Upper lobe of left lung (tissue), 6 donors: ENCODE measurements around the gene CR1L. TPM values are rescaled to one million over a fixed set of nuclear protein-coding genes. Genes with fewer than 3 reads are reported as not detected.
A peak's percentile ranks its signal among the peaks of the same experiment; 100 is the strongest.
"Not testable (repeated sequence)": the region's sequence is repeated elsewhere in the genome, so short reads cannot be mapped to it uniquely, and the experiment has no call there.

Source experiments
- ATAC-seq, 2 donors: fragments of 200-7000 bp; cut with Tn5 transposase; one replicate each; pipeline ENCODE4 v1.9.1; 2022; ENCODE audit warnings: mild to moderate bottlenecking in 2 of 2, moderate library complexity in 2 of 2; ENCODE audit not compliant: low FRiP score in 2 of 2
- DNase-seq, 2 donors: peaks; one replicate each; pipeline ENCODE4 v3.0.0-alpha.2; 2019 to 2020
- H3K27ac ChIP-seq, 4 donors: fragments of 200-600 bp; sonication (generic); one replicate each; pipeline ENCODE4 v1.5.1; 2016 to 2019
- H3K27me3 ChIP-seq, 4 donors: fragments of 200-600 bp; sonication (generic); one replicate each; pipeline ENCODE4 v1.5.1; 2017 to 2019
- H3K36me3 ChIP-seq, 4 donors: fragments of 200-600 bp; sonication (generic); one replicate each; pipeline ENCODE4 v1.5.1; 2016 to 2019
- H3K4me1 ChIP-seq, 4 donors: fragments of 200-600 bp; sonication (generic); one replicate each; pipeline ENCODE4 v1.5.1; 2018 to 2019
- H3K4me3 ChIP-seq, 4 donors: fragments of 200-600 bp; sonication (generic); one replicate each; pipeline ENCODE4 v1.5.1; 2017 to 2019; ENCODE audit warnings: mild to moderate bottlenecking in 2 of 4, moderate library complexity in 1 of 4
- H3K9me3 ChIP-seq, 4 donors: fragments of 200-600 bp; sonication (generic); one replicate each; pipeline ENCODE4 v1.5.1; 2018 to 2019
- EP300 ChIP-seq, 4 donors: sonication (generic); formaldehyde crosslinking; IDR thresholded peaks; one replicate each; pipeline ENCODE4 v1.5.1; 2017; ENCODE audit warnings: antibody characterized with exemption in 4 of 4, control low read depth in 2 of 4
- POLR2A ChIP-seq, 4 donors: fragments of 450-650 bp; IDR thresholded peaks; one replicate each; pipeline ENCODE4 v1.5.1; 2016 to 2017; ENCODE audit warnings: antibody characterized with exemption in 4 of 4, mild to moderate bottlenecking in 2 of 4
- POLR2AphosphoS5 ChIP-seq, 2 donors: sonication (generic); formaldehyde crosslinking; IDR thresholded peaks; one replicate each; pipeline ENCODE4 v1.5.1; 2017; ENCODE audit warnings: antibody characterized with exemption in 2 of 2
- WGBS, 2 donors: methylation state at CpG; one replicate each; pipeline ENCODE4 v1.1.5; 2017 to 2018; 5-methylcytosine and 5-hydroxymethylcytosine counted together
- total RNA-seq, 6 donors: library from RNA; depleted of rRNA in 4 of 6; stranded (reverse); fragments of >200 nt in 4 of 6; gene quantifications; one replicate each; pipeline versions ENCODE4 v1.1.0 to v1.2.1, GENCODE V29; 2016 to 2021
- TF ChIP-seq, protein P1 (sequence below), 6 experiments: fragments of 450-650 bp in 4 of 6; fragments of 200-600 bp in 2 of 6; sonication (generic) in 2 of 6; IDR thresholded peaks; one replicate each; pipeline ENCODE4 v1.5.1; 2016 to 2019; ENCODE audit warnings: antibody characterized with exemption in 6 of 6
- donor health status: DM: no; HTN: no; CAD: no; lungs with moderate emphysema.
- donor health status: DM: no; HTN: yes; CAD: no; lungs with severe emphysema.

Gene CR1L
- total RNA-seq, 6 donors from 2014 or later = 0.30 to 1.0 TPM; not detected in 4

GRCh38 chr1:207672522-207673130 lies 27.7 kb downstream of the CR1L start:
- WGBS, 2 donors = 31 to 32% methylated on average over 5 of the region's 5 CpGs
- no peak for TF ChIP-seq POLR2A (IDR thresholded peaks at IDR 0.05)
- TF ChIP-seq, protein P1, sequence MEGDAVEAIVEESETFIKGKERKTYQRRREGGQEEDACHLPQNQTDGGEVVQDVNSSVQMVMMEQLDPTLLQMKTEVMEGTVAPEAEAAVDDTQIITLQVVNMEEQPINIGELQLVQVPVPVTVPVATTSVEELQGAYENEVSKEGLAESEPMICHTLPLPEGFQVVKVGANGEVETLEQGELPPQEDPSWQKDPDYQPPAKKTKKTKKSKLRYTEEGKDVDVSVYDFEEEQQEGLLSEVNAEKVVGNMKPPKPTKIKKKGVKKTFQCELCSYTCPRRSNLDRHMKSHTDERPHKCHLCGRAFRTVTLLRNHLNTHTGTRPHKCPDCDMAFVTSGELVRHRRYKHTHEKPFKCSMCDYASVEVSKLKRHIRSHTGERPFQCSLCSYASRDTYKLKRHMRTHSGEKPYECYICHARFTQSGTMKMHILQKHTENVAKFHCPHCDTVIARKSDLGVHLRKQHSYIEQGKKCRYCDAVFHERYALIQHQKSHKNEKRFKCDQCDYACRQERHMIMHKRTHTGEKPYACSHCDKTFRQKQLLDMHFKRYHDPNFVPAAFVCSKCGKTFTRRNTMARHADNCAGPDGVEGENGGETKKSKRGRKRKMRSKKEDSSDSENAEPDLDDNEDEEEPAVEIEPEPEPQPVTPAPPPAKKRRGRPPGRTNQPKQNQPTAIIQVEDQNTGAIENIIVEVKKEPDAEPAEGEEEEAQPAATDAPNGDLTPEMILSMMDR (IDR thresholded peaks at IDR 0.05) = peak in 5 of 6 experiments; percentile 9 to 36 (median 30)
- no peak overlapping the region for H3K4me3 ChIP-seq
- H3K27me3 ChIP-seq = peaks cover 0 to 15% (median 7%) of the 10 kb centered on the region in 4 donors
- DNase-seq = peak in 1 of 2 donors; percentile 32
- H3K9me3 ChIP-seq = no peaks in the 10 kb centered on the region
- ATAC-seq = peak in 1 of 2 donors; percentile 53
- H3K27ac ChIP-seq = no peak overlapping the region
- peaks cover 6 to 10% (median 6%) of the 10 kb centered on the region in 4 donors for H3K4me1 ChIP-seq
- H3K36me3 ChIP-seq = no peaks in the 10 kb centered on the region

- WGBS, 2 donors = 65 to 79% methylated on average over 6 of the region's 6 CpGs
- H3K4me3 ChIP-seq = no peak overlapping the region
- H3K27me3 ChIP-seq = peaks cover 0 to 15% (median 7%) of the 10 kb centered on the region in 4 donors
- DNase-seq (no peak), ATAC-seq (no peak)
- no peaks in the 10 kb centered on the region for H3K9me3 ChIP-seq
- peaks cover 6 to 10% (median 6%) of the 10 kb centered on the region in 4 donors for H3K4me1 ChIP-seq
- no peaks in the 10 kb centered on the region for H3K36me3 ChIP-seq
- no peak overlapping the region for H3K27ac ChIP-seq
- TF ChIP-seq, protein P1 (IDR thresholded peaks at IDR 0.05) = no peak
- TF ChIP-seq POLR2AphosphoS5 (IDR thresholded peaks at IDR 0.05) (no peak), POLR2A (IDR thresholded peaks at IDR 0.05) (no peak), EP300 (IDR thresholded peaks at IDR 0.05) (no peak)
Observed at GRCh38 chr1:207673399-207673798, 28.5 kb downstream of the CR1L start.

DNA sequence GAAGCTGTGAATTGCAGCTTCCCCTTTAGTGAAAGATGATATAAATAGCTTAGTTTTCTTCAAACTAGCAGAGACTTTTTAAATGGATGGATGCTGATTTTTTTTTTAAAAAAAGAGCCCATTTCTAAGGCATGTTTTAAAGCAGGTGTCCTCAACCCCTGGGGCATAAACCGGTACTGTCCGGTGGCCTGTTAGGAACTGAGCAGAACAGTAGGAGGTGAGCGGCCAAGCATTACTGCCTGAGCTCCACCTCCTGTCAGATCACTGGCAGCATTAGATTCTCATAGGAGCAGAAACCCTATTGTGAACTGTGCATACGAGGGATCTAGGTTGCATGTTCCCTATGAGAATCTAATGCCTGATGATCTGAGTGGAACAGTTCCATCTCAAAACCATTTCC lies 31.2 kb downstream of the CR1L start:
- Histone ChIP-seq H3K27ac (no peak overlapping the region), H3K4me1 (no peaks in the 10 kb centered on the region), H3K4me3 (no peak overlapping the region), H3K36me3 (no peaks in the 10 kb centered on the region), H3K27me3 (no peaks in the 10 kb centered on the region), H3K9me3 (no peaks in the 10 kb centered on the region)
- no peak for DNase-seq
- TF ChIP-seq POLR2AphosphoS5 (IDR thresholded peaks at IDR 0.05) = no peak
- no peak for TF ChIP-seq EP300 (IDR thresholded peaks at IDR 0.05)
- TF ChIP-seq, protein P1 (IDR thresholded peaks at IDR 0.05) = no peak
- no peak for TF ChIP-seq POLR2A (IDR thresholded peaks at IDR 0.05)
- ATAC-seq = no peak
- WGBS, 2 donors = 88 to 92% methylated on average over 4 of the region's 4 CpGs

- ATAC-seq, H3K9me3 ChIP-seq, H3K27me3 ChIP-seq, H3K27ac ChIP-seq, DNase-seq, H3K4me1 ChIP-seq, H3K36me3 ChIP-seq, H3K4me3 ChIP-seq: not testable (repeated sequence)
- 63 to 75% methylated on average over 6 of the region's 6 CpGs for WGBS, 2 donors
Observed at GRCh38 chr1:207680590-207681388, 35.9 kb downstream of the CR1L start.

GRCh38 chr1:207682872-207683434 lies 38.0 kb downstream of the CR1L start:
- not testable (repeated sequence) for H3K27me3 ChIP-seq, H3K4me1 ChIP-seq, H3K27ac ChIP-seq, H3K9me3 ChIP-seq, H3K4me3 ChIP-seq, DNase-seq, H3K36me3 ChIP-seq, ATAC-seq
- WGBS, 2 donors = 97 to 98% methylated on average over 6 of the region's 6 CpGs

- H3K36me3 ChIP-seq, DNase-seq, H3K27ac ChIP-seq, H3K4me3 ChIP-seq, H3K9me3 ChIP-seq, H3K4me1 ChIP-seq, H3K27me3 ChIP-seq, ATAC-seq: not testable (repeated sequence)
- WGBS, 2 donors = 90 to 95% methylated on average over 4 of the region's 4 CpGs
Observed at GRCh38 chr1:207690551-207690950, 45.6 kb downstream of the CR1L start.
